ENCODE results near the gene PGM2. TPM values are rescaled to one million over a fixed set of nuclear protein-coding genes. Genes with fewer than 3 reads are reported as not detected.

PGM2 gene
- polyA plus RNA-seq, 1 donor (not counting 4 experiments of a cell fraction or from before 2014, with no cell fraction given): 45.0 TPM

- Histone ChIP-seq H3K9ac (ENCODE audit: control insufficient read depth, extremely low read depth, insufficient read depth, low read length) (no peak overlapping the region), H3K9me1 (ENCODE audit: control insufficient read depth, extremely low read depth, insufficient read depth, low read length) (no peaks in the 10 kb centered on the region), H2AFZ (ENCODE audit: control insufficient read depth, low read length) (no peak overlapping the region), H3K27me3 (ENCODE audit: control insufficient read depth, extremely low read depth, insufficient read depth, low read length) (peaks cover 47% of the 10 kb centered on the region), H3K4me2 (ENCODE audit: control insufficient read depth, extremely low read depth, insufficient read depth, low read depth, low read length) (no peak overlapping the region), H4K20me1 (ENCODE audit: control insufficient read depth, extremely low read depth, insufficient read depth, low read length) (no peaks in the 10 kb centered on the region), H3K27ac (ENCODE audit: control insufficient read depth, insufficient read depth, low read length) (no peak overlapping the region), H3K4me1 (ENCODE audit: control insufficient read depth, extremely low read depth, insufficient read depth, low read length) (no peaks in the 10 kb centered on the region), H3K9me3 (ENCODE audit: control insufficient read depth, low read depth, low read length) (no peaks in the 10 kb centered on the region), H3K79me2 (ENCODE audit: control insufficient read depth, insufficient read depth, low read length) (no peaks in the 10 kb centered on the region), H3K36me3 (ENCODE audit: control insufficient read depth in 2 of 2, extremely low read depth in 1 of 2, insufficient read depth in 2 of 2, low read length in 2 of 2) (no peaks in the 10 kb centered on the region), H3K4me3 (ENCODE audit: control insufficient read depth in 2 of 3, extremely low read depth in 1 of 3, insufficient read depth in 2 of 3, low read depth in 1 of 3, low read length in 3 of 3) (no peak overlapping the region)
- dilution Hi-C loops (cut with MboI; ENCODE audit: extremely low pct_ligation_motif_present, low sequenced_read_pairs): no loop called here
- FAIRE-seq: no peak
- DNase-seq (ENCODE audit: low read depth, low spot score): no peak
- no peak for TF ChIP-seq CTCF (optimal IDR thresholded peaks at IDR 0.05 in 1 of 3, IDR thresholded peaks at IDR 0.05 in 1 of 3, conservative IDR thresholded peaks at IDR 0.05 in 1 of 3; ENCODE audit: extremely low read depth in 1 of 3, insufficient read depth in 2 of 3, low read length in 3 of 3)
- no peak for TF ChIP-seq EZH2 (IDR thresholded peaks at IDR 0.05; ENCODE audit: low read length)
Measured at GRCh38 chr4:37893164-37893563, 66.7 kb downstream of the PGM2 start.

- Histone ChIP-seq H3K27me3 (ENCODE audit: control insufficient read depth, extremely low read depth, insufficient read depth, low read length) (peaks cover 30% of the 10 kb centered on the region), H3K4me3 (ENCODE audit: control insufficient read depth in 2 of 3, extremely low read depth in 1 of 3, insufficient read depth in 2 of 3, low read depth in 1 of 3, low read length in 3 of 3) (no peak overlapping the region), H3K79me2 (ENCODE audit: control insufficient read depth, insufficient read depth, low read length) (no peaks in the 10 kb centered on the region), H3K9me1 (ENCODE audit: control insufficient read depth, extremely low read depth, insufficient read depth, low read length) (no peaks in the 10 kb centered on the region), H3K9ac (ENCODE audit: control insufficient read depth, extremely low read depth, insufficient read depth, low read length) (no peak overlapping the region), H3K4me1 (ENCODE audit: control insufficient read depth, extremely low read depth, insufficient read depth, low read length) (no peaks in the 10 kb centered on the region), H4K20me1 (ENCODE audit: control insufficient read depth, extremely low read depth, insufficient read depth, low read length) (no peaks in the 10 kb centered on the region), H3K4me2 (ENCODE audit: control insufficient read depth, extremely low read depth, insufficient read depth, low read depth, low read length) (no peak overlapping the region), H3K27ac (ENCODE audit: control insufficient read depth, insufficient read depth, low read length) (no peak overlapping the region), H3K9me3 (ENCODE audit: control insufficient read depth, low read depth, low read length) (no peaks in the 10 kb centered on the region), H2AFZ (ENCODE audit: control insufficient read depth, low read length) (no peak overlapping the region), H3K36me3 (ENCODE audit: control insufficient read depth in 2 of 2, extremely low read depth in 1 of 2, insufficient read depth in 2 of 2, low read length in 2 of 2) (no peaks in the 10 kb centered on the region)
- DNase-seq (ENCODE audit: low read depth, low spot score): no peak
- no peak for TF ChIP-seq CTCF (optimal IDR thresholded peaks at IDR 0.05 in 1 of 3, IDR thresholded peaks at IDR 0.05 in 1 of 3, conservative IDR thresholded peaks at IDR 0.05 in 1 of 3; ENCODE audit: extremely low read depth in 1 of 3, insufficient read depth in 2 of 3, low read length in 3 of 3)
- TF ChIP-seq EZH2 (IDR thresholded peaks at IDR 0.05; ENCODE audit: low read length): no peak
- no peak for FAIRE-seq
- dilution Hi-C loops (cut with MboI; ENCODE audit: extremely low pct_ligation_motif_present, low sequenced_read_pairs): no loop called here
Measured at GRCh38 chr4:37895271-37895670, 68.8 kb downstream of the PGM2 start.
